ENCODE data around the gene VKORC1.

GRCh38 chr16:31134625-31135534 is 40.3 kb upstream of the VKORC1 start:
- TF ChIP-seq CTCF (IDR thresholded peaks at IDR 0.05 in 2 of 3, conservative IDR thresholded peaks at IDR 0.05 in 1 of 3; ENCODE audit: borderline replicate concordance in 1 of 3, insufficient read depth in 1 of 3, low read depth in 2 of 3, low read length in 2 of 3) (no peak; a peak in 1 of 6 replicates), SP1 (IDR thresholded peaks at IDR 0.05; ENCODE audit: low read depth) (no peak), EZH2phosphoT487 (IDR thresholded peaks at IDR 0.05; ENCODE audit: borderline replicate concordance) (no peak)

Data from HCT116 (cell line).